Neural cell (in vitro differentiated cells): ENCODE measurements around the gene VWA3B. TPM values are rescaled to one million over a fixed set of nuclear protein-coding genes. Genes with fewer than 3 reads are reported as not detected.

ENCODE experiments used
- H2AFZ ChIP-seq: fragments of 200-600, 300-800 bp; sonication (generic), shearing (Covaris generic); 2 replicates; pipeline ENCODE4 v1.6.0; 2014; ENCODE audit warnings: low read depth, mild to moderate bottlenecking, antibody characterized with exemption, low read length, moderate library complexity
- H3F3A ChIP-seq: fragments of 200-600 bp; shearing (Covaris generic); 2 replicates; pipeline ENCODE4 v1.6.1; 2016; ENCODE audit warnings: mild to moderate bottlenecking, moderate library complexity, mixed read lengths, antibody characterized with exemption, low read length; ENCODE audit not compliant: insufficient read depth, poor library complexity, severe bottlenecking
- H3K27ac ChIP-seq: fragments of 200-600, 300-800 bp; sonication (generic), shearing (Covaris generic); 2 replicates; pipeline ENCODE4 v1.5.1; 2014; ENCODE audit warnings: mild to moderate bottlenecking, low read length, moderate library complexity
- H3K27me3 ChIP-seq: fragments of 300-800, 200-600 bp; sonication (generic), shearing (Covaris generic); 2 replicates; pipeline ENCODE4 v1.6.0; 2014; ENCODE audit warnings: mild to moderate bottlenecking, low read depth, low read length, moderate library complexity; ENCODE audit not compliant: insufficient read depth
- H3K36me3 ChIP-seq: fragments of 300-800, 200-600 bp; sonication (generic), shearing (Covaris generic); 2 replicates; pipeline ENCODE4 v1.5.1; 2014; ENCODE audit warnings: mild to moderate bottlenecking, antibody characterized with exemption, low read length, moderate library complexity; ENCODE audit not compliant: insufficient read depth
- H3K4me2 ChIP-seq: fragments of 300-800, 200-600 bp; sonication (generic), shearing (Covaris generic); 2 replicates; pipeline ENCODE4 v1.6.0; 2014; ENCODE audit warnings: mild to moderate bottlenecking, low read length
- H3K4me3 ChIP-seq: fragments of 300-800, 200-600 bp; sonication (generic), shearing (Covaris generic); 2 replicates; pipeline ENCODE4 v1.5.1; 2014; ENCODE audit warnings: mild to moderate bottlenecking, low read length, moderate library complexity
- H3K79me2 ChIP-seq: fragments of 200-600 bp; shearing (Covaris generic); replicated peaks from 2 replicates; pipeline ENCODE4 v1.6.0; 2014; ENCODE audit warnings: mild to moderate bottlenecking, low read length, moderate library complexity; ENCODE audit not compliant: insufficient read depth
- H3K9ac ChIP-seq: fragments of 300-800, 200-600 bp; sonication (generic), shearing (Covaris generic); 2 replicates; pipeline ENCODE4 v1.6.1; 2016; ENCODE audit warnings: mild to moderate bottlenecking, low read length, mixed read lengths
- H3K9me2 ChIP-seq: fragments of 200-600 bp; shearing (Covaris generic); 2 replicates; pipeline ENCODE4 v1.6.1; 2016; ENCODE audit warnings: mild to moderate bottlenecking, low read length, mixed read lengths; ENCODE audit not compliant: insufficient read depth
- H3K9me3 ChIP-seq: fragments of 200-600, 300-800 bp; sonication (generic), shearing (Covaris generic); 2 replicates; pipeline ENCODE4 v1.6.1; 2016; ENCODE audit warnings: mild to moderate bottlenecking, mixed run types, low read length, moderate library complexity, mixed read lengths
- H4K20me1 ChIP-seq: fragments of 200-600 bp; shearing (Covaris generic); 2 replicates; pipeline ENCODE4 v1.6.1; 2016; ENCODE audit warnings: mild to moderate bottlenecking, mixed run types; ENCODE audit not compliant: insufficient read depth
- EP300 ChIP-seq: fragments of 450-650 bp; conservative IDR thresholded peaks from 2 replicates; pipeline ENCODE4 v1.6.1; 2014; ENCODE audit warnings: antibody characterized with exemption, mild to moderate bottlenecking, moderate library complexity; ENCODE audit not compliant: poor library complexity, severe bottlenecking
- EZH2 ChIP-seq: fragments of 200-600, 300-800 bp; shearing (Covaris generic), sonication (generic); IDR thresholded peaks from 2 replicates; pipeline ENCODE4 v1.6.1; 2014; ENCODE audit warnings: antibody characterized with exemption, low read length, borderline replicate concordance, mild to moderate bottlenecking; ENCODE audit not compliant: insufficient read depth, poor library complexity, severe bottlenecking
- MXI1 ChIP-seq: fragments of 450-650 bp; conservative IDR thresholded peaks from 2 replicates; pipeline ENCODE4 v1.6.1; 2014; ENCODE audit warnings: antibody characterized with exemption, mild to moderate bottlenecking; ENCODE audit not compliant: poor library complexity, severe bottlenecking
- POLR2AphosphoS5 ChIP-seq: IDR thresholded peaks from 2 replicates; pipeline ENCODE4 v1.6.1; 2012
- RAD21 ChIP-seq: fragments of 450-650 bp; conservative IDR thresholded peaks from 2 replicates; pipeline ENCODE4 v1.6.1; 2014; ENCODE audit warnings: antibody characterized with exemption, mild to moderate bottlenecking, moderate library complexity
- SMC3 ChIP-seq: fragments of 450-650 bp; conservative IDR thresholded peaks from 2 replicates; pipeline ENCODE4 v1.6.1; 2014; ENCODE audit warnings: antibody characterized with exemption, mild to moderate bottlenecking, moderate library complexity; ENCODE audit not compliant: poor library complexity
- TAF1 ChIP-seq: IDR thresholded peaks from 2 replicates; pipeline ENCODE4 v1.6.1; 2012; ENCODE audit warnings: low read depth
- polyA plus RNA-seq: library from polyadenylated mRNA; depleted of rRNA; stranded (reverse); fragments of >200 nt; gene quantifications from 2 replicates; pipeline ENCODE4 v1.2.3, GENCODE V29; 2014
- TF ChIP-seq, protein P1 (sequence below): fragments of 450-650 bp; IDR thresholded peaks from 2 replicates; pipeline ENCODE4 v1.5.1; 2014; ENCODE audit warnings: antibody characterized with exemption, mild to moderate bottlenecking, moderate library complexity; ENCODE audit not compliant: poor library complexity, severe bottlenecking
- TF ChIP-seq, protein P2 (sequence below): IDR thresholded peaks from 2 replicates; pipeline ENCODE4 v1.6.1; 2012; ENCODE audit warnings: borderline replicate concordance

Gene VWA3B
- polyA plus RNA-seq, 1 donor from 2014 or later, result not detected

DNA sequence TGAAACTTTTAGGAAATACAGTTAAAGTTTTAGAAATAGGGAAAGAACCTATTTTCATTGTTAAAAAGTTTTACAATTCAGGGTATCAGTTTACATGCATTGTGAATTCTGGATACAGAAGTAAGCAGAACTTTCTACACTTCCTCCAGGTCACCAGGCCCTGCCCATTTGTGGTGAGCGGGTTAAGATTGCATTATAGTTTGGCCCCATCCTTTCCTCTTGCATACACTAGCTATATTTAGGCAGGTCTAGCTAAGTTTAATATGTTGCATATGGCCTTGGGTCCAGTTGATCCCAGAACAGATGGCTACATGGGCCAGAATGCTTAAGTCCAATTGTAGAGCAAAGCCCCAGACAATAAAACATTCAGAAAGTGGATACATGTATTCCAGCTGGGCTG, 4.8 kb downstream of the VWA3B start:
- H2AFZ ChIP-seq, result no peak overlapping the region
- H3K79me2 ChIP-seq, result no peaks in the 10 kb centered on the region
- no peak overlapping the region for H3K4me2 ChIP-seq
- H3K27ac ChIP-seq, result no peak overlapping the region
- TF ChIP-seq MXI1, result no peak
- H3F3A ChIP-seq, result no peaks in the 10 kb centered on the region
- H4K20me1 ChIP-seq, result no peaks in the 10 kb centered on the region
- H3K36me3 ChIP-seq, result no peaks in the 10 kb centered on the region
- H3K9me3 ChIP-seq, result no peaks in the 10 kb centered on the region
- no peaks in the 10 kb centered on the region for H3K9me2 ChIP-seq
- H3K27me3 ChIP-seq, result peaks cover 5% of the 10 kb centered on the region
- H3K9ac ChIP-seq, result no peak overlapping the region
- no peak overlapping the region for H3K4me3 ChIP-seq

DNA sequence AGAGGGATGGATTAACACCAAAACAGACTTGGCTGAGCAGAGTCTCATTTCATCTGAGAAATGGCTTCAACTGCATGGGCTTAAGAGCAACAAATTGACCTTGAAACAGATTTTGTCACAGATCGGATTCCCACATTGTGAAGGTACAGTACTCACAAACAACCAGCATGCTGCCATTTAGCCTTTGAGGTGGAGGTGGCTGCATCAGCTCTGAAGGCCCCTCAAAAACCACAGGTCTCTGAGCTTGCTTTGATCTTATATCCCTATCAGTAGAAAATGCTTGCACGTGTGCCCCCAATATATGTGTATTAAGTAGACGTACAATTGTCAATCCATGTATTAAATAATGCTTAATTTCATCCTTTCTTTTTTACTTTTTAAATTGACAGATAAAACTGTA, 6.2 kb downstream of the VWA3B start:
- Histone ChIP-seq H3K4me3 (no peak overlapping the region), H3K79me2 (no peaks in the 10 kb centered on the region), H3F3A (no peaks in the 10 kb centered on the region), H2AFZ (no peak overlapping the region), H3K27ac (no peak overlapping the region), H3K4me2 (no peak overlapping the region), H3K36me3 (no peaks in the 10 kb centered on the region), H3K9me2 (no peaks in the 10 kb centered on the region), H3K27me3 (no peaks in the 10 kb centered on the region), H3K9me3 (no peaks in the 10 kb centered on the region), H3K9ac (no peak overlapping the region), H4K20me1 (no peaks in the 10 kb centered on the region)
- TF ChIP-seq SMC3, result no peak
- TF ChIP-seq, protein P1, sequence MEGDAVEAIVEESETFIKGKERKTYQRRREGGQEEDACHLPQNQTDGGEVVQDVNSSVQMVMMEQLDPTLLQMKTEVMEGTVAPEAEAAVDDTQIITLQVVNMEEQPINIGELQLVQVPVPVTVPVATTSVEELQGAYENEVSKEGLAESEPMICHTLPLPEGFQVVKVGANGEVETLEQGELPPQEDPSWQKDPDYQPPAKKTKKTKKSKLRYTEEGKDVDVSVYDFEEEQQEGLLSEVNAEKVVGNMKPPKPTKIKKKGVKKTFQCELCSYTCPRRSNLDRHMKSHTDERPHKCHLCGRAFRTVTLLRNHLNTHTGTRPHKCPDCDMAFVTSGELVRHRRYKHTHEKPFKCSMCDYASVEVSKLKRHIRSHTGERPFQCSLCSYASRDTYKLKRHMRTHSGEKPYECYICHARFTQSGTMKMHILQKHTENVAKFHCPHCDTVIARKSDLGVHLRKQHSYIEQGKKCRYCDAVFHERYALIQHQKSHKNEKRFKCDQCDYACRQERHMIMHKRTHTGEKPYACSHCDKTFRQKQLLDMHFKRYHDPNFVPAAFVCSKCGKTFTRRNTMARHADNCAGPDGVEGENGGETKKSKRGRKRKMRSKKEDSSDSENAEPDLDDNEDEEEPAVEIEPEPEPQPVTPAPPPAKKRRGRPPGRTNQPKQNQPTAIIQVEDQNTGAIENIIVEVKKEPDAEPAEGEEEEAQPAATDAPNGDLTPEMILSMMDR, result no peak
- no peak for TF ChIP-seq POLR2AphosphoS5
- TF ChIP-seq EP300, result no peak
- TF ChIP-seq, protein P2, sequence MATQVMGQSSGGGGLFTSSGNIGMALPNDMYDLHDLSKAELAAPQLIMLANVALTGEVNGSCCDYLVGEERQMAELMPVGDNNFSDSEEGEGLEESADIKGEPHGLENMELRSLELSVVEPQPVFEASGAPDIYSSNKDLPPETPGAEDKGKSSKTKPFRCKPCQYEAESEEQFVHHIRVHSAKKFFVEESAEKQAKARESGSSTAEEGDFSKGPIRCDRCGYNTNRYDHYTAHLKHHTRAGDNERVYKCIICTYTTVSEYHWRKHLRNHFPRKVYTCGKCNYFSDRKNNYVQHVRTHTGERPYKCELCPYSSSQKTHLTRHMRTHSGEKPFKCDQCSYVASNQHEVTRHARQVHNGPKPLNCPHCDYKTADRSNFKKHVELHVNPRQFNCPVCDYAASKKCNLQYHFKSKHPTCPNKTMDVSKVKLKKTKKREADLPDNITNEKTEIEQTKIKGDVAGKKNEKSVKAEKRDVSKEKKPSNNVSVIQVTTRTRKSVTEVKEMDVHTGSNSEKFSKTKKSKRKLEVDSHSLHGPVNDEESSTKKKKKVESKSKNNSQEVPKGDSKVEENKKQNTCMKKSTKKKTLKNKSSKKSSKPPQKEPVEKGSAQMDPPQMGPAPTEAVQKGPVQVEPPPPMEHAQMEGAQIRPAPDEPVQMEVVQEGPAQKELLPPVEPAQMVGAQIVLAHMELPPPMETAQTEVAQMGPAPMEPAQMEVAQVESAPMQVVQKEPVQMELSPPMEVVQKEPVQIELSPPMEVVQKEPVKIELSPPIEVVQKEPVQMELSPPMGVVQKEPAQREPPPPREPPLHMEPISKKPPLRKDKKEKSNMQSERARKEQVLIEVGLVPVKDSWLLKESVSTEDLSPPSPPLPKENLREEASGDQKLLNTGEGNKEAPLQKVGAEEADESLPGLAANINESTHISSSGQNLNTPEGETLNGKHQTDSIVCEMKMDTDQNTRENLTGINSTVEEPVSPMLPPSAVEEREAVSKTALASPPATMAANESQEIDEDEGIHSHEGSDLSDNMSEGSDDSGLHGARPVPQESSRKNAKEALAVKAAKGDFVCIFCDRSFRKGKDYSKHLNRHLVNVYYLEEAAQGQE, result no peak
- no peak for TF ChIP-seq TAF1
- TF ChIP-seq EZH2, result no peak
- TF ChIP-seq MXI1, result no peak
- no peak for TF ChIP-seq RAD21

DNA sequence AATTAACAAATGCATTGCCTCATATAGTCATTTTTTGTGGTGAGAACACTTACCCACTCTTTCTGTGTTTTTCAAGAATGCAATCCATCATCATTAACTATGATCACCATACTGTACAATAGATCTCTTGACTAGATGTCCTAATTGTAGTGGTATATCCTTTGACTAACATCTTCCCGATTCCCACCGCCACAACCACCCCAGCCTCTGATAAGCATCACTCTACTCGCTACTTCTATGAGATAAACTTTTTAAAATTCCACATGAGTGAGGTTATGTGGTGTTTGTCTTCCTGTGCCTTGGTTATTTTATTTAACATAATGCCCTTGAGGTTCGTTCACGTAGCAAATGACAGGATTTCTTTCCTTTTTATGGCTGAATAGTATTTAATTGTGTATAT, 6.6 kb downstream of the VWA3B start:
- no peak overlapping the region for H3K27ac ChIP-seq

More for the DNA sequence above, 6.6 kb downstream of the VWA3B start:
- no peaks in the 10 kb centered on the region for H3K36me3 ChIP-seq
- no peaks in the 10 kb centered on the region for H3K9me3 ChIP-seq
- no peak overlapping the region for H2AFZ ChIP-seq
- TF ChIP-seq SMC3, result no peak
- TF ChIP-seq MXI1, result no peak
- TF ChIP-seq RAD21, result no peak
- TF ChIP-seq EP300, result no peak
- TF ChIP-seq TAF1, result no peak
- no peak for TF ChIP-seq EZH2
- TF ChIP-seq, protein P1, result no peak
- no peak for TF ChIP-seq POLR2AphosphoS5
- TF ChIP-seq, protein P2, result no peak
- no peak overlapping the region for H3K4me2 ChIP-seq
- no peaks in the 10 kb centered on the region for H3F3A ChIP-seq
- H4K20me1 ChIP-seq, result no peaks in the 10 kb centered on the region
- no peaks in the 10 kb centered on the region for H3K9me2 ChIP-seq
- no peak overlapping the region for H3K9ac ChIP-seq
- H3K4me3 ChIP-seq, result no peak overlapping the region
- H3K27me3 ChIP-seq, result no peaks in the 10 kb centered on the region
- H3K79me2 ChIP-seq, result no peaks in the 10 kb centered on the region
